Hepatocyte (in vitro differentiated cells): ENCODE measurements around the gene GRIK2.

Experiments
- CTCF ChIP-seq: fragments of 200-600 bp; sonication (generic); IDR thresholded peaks from 2 replicates; pipeline ENCODE4 v1.5.1; 2016; ENCODE audit warnings: antibody characterized with exemption, mild to moderate bottlenecking; ENCODE audit not compliant: poor library complexity
- EZH2 ChIP-seq: fragments of 200-600 bp; sonication (generic); IDR thresholded peaks from 2 replicates; pipeline ENCODE4 v1.6.1; 2016; ENCODE audit warnings: antibody characterized with exemption, mild to moderate bottlenecking, borderline replicate concordance
- EZH2phosphoT487 ChIP-seq: fragments of 200-600 bp; sonication (generic); IDR thresholded peaks from one replicate; pipeline ENCODE4 v1.6.1; 2018; ENCODE audit warnings: antibody characterized with exemption, mild to moderate bottlenecking, low read depth, moderate library complexity; ENCODE audit not compliant: unreplicated experiment, severe bottlenecking

GRCh38 chr6:101402622-101403031 lies 9.1 kb downstream of the GRIK2 start:
- TF ChIP-seq CTCF (no peak), EZH2 (no peak), EZH2phosphoT487 (no peak)
